ENCODE results near the gene SIDT1. TPM values are rescaled to one million over a fixed set of nuclear protein-coding genes. Genes with fewer than 3 reads are reported as not detected.

SIDT1 gene
- total RNA-seq, 2 donors from 2014 or later = 1.6 to 14.0 TPM

GRCh38 chr3:113541519-113541918, 9.2 kb downstream of the SIDT1 start:
- Histone ChIP-seq H3K9me3 (peaks cover 3% of the 10 kb centered on the region), H3K27ac (no peak overlapping the region), H3K4me3 (no peak overlapping the region), H3K4me1 (ENCODE audit: control insufficient read depth in 1 of 2, low read depth in 2 of 2) (no peaks in the 10 kb centered on the region), H3K27me3 (replicated peaks; ENCODE audit: insufficient read depth) (no peaks in the 10 kb centered on the region), H3K36me3 (no peaks in the 10 kb centered on the region)
- ATAC-seq (ENCODE audit: insufficient number of reproducible peaks, low FRiP score, low read depth) (no peak), DNase-seq (ENCODE audit: low spot score) (no peak)
- TF ChIP-seq, protein P1, sequence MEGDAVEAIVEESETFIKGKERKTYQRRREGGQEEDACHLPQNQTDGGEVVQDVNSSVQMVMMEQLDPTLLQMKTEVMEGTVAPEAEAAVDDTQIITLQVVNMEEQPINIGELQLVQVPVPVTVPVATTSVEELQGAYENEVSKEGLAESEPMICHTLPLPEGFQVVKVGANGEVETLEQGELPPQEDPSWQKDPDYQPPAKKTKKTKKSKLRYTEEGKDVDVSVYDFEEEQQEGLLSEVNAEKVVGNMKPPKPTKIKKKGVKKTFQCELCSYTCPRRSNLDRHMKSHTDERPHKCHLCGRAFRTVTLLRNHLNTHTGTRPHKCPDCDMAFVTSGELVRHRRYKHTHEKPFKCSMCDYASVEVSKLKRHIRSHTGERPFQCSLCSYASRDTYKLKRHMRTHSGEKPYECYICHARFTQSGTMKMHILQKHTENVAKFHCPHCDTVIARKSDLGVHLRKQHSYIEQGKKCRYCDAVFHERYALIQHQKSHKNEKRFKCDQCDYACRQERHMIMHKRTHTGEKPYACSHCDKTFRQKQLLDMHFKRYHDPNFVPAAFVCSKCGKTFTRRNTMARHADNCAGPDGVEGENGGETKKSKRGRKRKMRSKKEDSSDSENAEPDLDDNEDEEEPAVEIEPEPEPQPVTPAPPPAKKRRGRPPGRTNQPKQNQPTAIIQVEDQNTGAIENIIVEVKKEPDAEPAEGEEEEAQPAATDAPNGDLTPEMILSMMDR (IDR thresholded peaks at IDR 0.05) = no peak

DNA sequence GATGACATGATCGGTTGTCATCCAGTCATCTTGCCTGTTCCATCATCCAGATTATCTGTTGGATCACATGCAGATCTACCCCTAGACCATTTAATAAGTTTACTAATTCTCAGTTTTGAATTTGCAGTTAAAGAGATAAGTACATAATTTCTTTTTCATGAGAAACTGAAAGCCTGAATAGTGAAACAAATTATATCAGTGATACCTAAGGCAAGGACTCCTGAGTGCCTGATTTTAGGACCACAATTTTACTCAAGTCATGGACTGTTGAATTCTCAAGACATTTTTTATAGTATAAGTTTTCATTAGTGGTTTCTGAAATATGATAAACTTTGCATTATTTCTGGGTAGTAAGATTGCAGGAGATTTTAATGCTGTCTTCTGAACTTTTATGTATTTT, 13.2 kb downstream of the SIDT1 start:
- no peaks in the 10 kb centered on the region for H3K4me1 ChIP-seq (ENCODE audit: control insufficient read depth in 1 of 2, low read depth in 2 of 2)
- TF ChIP-seq, protein P1 (IDR thresholded peaks at IDR 0.05) = no peak
- H3K9me3 ChIP-seq = peaks cover 3% of the 10 kb centered on the region
- no peaks in the 10 kb centered on the region for H3K36me3 ChIP-seq
- H3K4me3 ChIP-seq = no peak overlapping the region
- H3K27ac ChIP-seq = no peak overlapping the region
- DNase-seq (ENCODE audit: low spot score) (no peak), ATAC-seq (ENCODE audit: insufficient number of reproducible peaks, low FRiP score, low read depth) (no peak)
- no peaks in the 10 kb centered on the region for H3K27me3 ChIP-seq (replicated peaks; ENCODE audit: insufficient read depth)

DNA sequence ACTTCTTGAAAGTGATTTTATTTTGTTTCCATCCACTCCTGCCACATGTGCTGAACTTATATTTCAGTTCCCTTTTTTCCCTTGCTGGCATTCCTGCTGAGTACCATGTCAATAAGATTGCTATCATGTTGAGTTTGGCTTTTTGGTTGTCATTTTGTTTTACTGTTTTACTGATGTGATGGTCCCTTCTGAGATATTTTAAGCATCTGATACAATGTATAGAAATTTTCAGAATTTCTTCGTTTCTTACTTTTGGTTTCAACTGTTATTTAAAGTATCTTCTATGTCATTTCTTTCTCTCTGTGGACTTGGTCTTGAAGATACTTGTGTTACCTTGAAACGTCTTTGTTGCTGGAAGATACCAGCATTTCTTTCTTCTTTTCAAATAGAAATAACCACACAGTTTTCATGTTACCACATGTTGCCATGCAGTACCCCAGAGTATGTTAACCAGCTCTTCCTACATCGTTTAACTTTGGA, 14.1 kb downstream of the SIDT1 start:
- H3K4me1 ChIP-seq (ENCODE audit: control insufficient read depth in 1 of 2, low read depth in 2 of 2) = no peaks in the 10 kb centered on the region
- peaks cover 3% of the 10 kb centered on the region for H3K9me3 ChIP-seq
- H3K36me3 ChIP-seq = no peaks in the 10 kb centered on the region
- H3K4me3 ChIP-seq = no peak overlapping the region
- no peaks in the 10 kb centered on the region for H3K27me3 ChIP-seq (replicated peaks; ENCODE audit: insufficient read depth)
- DNase-seq (ENCODE audit: low spot score) (no peak), ATAC-seq (ENCODE audit: insufficient number of reproducible peaks, low FRiP score, low read depth) (no peak)
- no peak overlapping the region for H3K27ac ChIP-seq
- TF ChIP-seq, protein P1 (IDR thresholded peaks at IDR 0.05) = no peak

GRCh38 chr3:113548501-113548900, 16.1 kb downstream of the SIDT1 start:
- no peaks in the 10 kb centered on the region for H3K36me3 ChIP-seq
- H3K4me1 ChIP-seq (ENCODE audit: control insufficient read depth in 1 of 2, low read depth in 2 of 2) = no peaks in the 10 kb centered on the region
- ATAC-seq (ENCODE audit: insufficient number of reproducible peaks, low FRiP score, low read depth) (no peak), DNase-seq (ENCODE audit: low spot score) (no peak)
- H3K27me3 ChIP-seq (replicated peaks; ENCODE audit: insufficient read depth) = no peaks in the 10 kb centered on the region
- TF ChIP-seq, protein P1 (IDR thresholded peaks at IDR 0.05) = no peak
- H3K4me3 ChIP-seq = no peak overlapping the region
- H3K27ac ChIP-seq = no peak overlapping the region
- H3K9me3 ChIP-seq = no peaks in the 10 kb centered on the region

DNA sequence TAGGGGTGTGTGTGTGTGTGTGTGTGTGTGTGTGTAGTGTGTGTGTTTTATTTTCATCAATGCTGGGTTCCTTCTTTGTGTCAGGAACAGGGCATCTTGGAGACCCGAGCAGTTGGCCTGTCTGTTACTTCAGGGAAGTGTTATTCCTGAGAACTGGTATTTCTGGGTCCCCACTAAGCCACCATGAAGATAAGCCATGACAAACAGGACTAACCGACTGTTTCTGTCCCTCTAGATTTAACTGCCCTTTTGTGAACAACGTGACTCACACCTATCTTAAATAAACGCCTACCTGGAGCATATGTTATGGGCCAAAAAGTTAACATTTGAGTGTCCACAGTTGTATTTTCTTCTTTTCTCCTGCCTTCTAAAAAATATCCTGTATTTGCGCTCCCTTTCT, 19.5 kb downstream of the SIDT1 start:
- Histone ChIP-seq H3K9me3 (no peaks in the 10 kb centered on the region), H3K4me1 (ENCODE audit: control insufficient read depth in 1 of 2, low read depth in 2 of 2) (no peaks in the 10 kb centered on the region), H3K4me3 (no peak overlapping the region), H3K27ac (no peak overlapping the region), H3K36me3 (no peaks in the 10 kb centered on the region), H3K27me3 (replicated peaks; ENCODE audit: insufficient read depth) (no peaks in the 10 kb centered on the region)
- TF ChIP-seq, protein P1 (IDR thresholded peaks at IDR 0.05) = no peak
- ATAC-seq (ENCODE audit: insufficient number of reproducible peaks, low FRiP score, low read depth) = no peak
- no peak for DNase-seq (ENCODE audit: low spot score)
